SK-N-DZ (cell line): ENCODE measurements around the gene AGPAT2.
A peak's percentile ranks its signal among the peaks of the same experiment; 100 is the strongest.

ENCODE experiments used
- DNase-seq: peaks from one replicate; pipeline ENCODE4 v3.0.0-alpha.2; 2015; ENCODE audit warnings: low spot score

AGPAT2 gene

GRCh38 chr9:136673975-136674785 lies 13.1 kb downstream of the AGPAT2 start:
- DNase-seq: no peak

GRCh38 chr9:136673088-136673974 lies 13.9 kb downstream of the AGPAT2 start:
- no peak for DNase-seq

- DNase-seq: no peak
Measured at GRCh38 chr9:136672431-136673087, 14.7 kb downstream of the AGPAT2 start.

GRCh38 chr9:136671646-136672430 lies 15.4 kb downstream of the AGPAT2 start:
- peak; percentile 56 for DNase-seq

- no peak for DNase-seq
Measured at GRCh38 chr9:136671254-136671614, 16.0 kb downstream of the AGPAT2 start.

- DNase-seq: no peak
Measured at GRCh38 chr9:136670576-136671253, 16.5 kb downstream of the AGPAT2 start.

DNA sequence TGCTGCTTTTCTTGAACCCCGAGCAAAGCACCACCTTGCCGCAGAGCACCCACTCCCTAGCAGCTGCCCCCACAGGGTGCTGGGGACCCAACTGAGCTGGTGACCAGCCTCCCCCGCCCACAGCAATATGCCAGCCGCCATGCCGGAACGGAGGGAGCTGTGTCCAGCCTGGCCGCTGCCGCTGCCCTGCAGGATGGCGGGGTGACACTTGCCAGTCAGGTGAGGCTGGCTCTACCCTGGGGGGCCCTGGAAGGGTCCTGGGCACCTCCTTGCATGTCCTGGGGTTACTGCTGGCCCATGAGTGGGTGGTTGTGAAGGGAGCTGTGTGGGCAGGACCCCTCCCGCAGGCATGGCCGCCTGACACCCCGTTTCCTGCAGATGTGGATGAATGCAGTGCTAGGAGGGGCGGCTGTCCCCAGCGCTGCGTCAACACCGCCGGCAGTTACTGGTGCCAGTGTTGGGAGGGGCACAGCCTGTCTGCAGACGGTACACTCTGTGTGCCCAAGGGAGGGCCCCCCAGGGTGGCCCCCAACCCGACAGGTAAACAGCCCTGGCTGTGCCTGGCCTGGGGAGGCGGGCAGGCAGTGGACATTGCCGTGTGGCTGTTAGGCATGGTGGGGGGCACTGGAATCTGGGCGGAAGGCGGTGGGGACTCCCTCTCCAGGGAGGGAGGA lies 17.3 kb downstream of the AGPAT2 start:
- no peak for DNase-seq

DNA sequence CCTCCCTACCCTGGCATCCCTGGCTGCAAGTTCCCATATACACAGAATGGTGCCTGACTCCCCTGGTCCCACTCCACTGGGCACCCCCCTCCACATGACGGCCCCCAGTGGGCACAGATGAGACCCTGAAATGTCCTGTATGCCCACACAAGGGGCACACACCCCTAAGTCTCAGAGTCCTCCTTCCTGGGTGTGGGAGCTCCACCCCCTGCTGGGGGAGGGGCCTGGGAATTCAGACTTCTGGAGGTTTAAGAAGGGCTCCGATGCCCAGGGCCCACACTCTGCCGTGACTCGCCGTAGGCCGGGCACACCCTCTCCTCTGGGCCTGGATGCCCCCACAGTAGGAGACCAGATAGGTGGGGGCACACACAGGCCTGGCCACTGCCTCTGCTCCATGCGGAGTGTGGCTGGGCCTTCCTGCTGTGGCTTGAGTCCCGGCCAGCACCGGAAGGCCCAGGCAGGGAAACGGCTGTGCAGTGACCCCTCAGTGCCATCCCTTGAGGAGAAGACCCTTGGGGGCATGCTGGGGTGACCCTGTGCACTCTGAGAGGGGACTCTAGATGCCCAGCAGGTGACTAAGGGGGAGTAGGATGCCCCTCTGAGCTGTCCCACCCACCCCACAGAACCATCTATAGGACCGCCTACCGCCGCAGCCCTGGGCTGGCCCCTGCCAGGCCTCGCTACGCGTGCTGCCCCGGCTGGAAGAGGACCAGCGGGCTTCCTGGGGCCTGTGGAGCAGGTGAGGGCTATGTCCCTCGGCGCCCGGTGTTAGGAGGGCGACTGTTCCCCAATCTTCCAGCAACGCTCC lies 18.1 kb downstream of the AGPAT2 start:
- no peak for DNase-seq

GRCh38 chr9:136667940-136668760 lies 19.1 kb downstream of the AGPAT2 start:
- no peak for DNase-seq

GRCh38 chr9:136667214-136667939 lies 19.9 kb downstream of the AGPAT2 start:
- DNase-seq: no peak

DNA sequence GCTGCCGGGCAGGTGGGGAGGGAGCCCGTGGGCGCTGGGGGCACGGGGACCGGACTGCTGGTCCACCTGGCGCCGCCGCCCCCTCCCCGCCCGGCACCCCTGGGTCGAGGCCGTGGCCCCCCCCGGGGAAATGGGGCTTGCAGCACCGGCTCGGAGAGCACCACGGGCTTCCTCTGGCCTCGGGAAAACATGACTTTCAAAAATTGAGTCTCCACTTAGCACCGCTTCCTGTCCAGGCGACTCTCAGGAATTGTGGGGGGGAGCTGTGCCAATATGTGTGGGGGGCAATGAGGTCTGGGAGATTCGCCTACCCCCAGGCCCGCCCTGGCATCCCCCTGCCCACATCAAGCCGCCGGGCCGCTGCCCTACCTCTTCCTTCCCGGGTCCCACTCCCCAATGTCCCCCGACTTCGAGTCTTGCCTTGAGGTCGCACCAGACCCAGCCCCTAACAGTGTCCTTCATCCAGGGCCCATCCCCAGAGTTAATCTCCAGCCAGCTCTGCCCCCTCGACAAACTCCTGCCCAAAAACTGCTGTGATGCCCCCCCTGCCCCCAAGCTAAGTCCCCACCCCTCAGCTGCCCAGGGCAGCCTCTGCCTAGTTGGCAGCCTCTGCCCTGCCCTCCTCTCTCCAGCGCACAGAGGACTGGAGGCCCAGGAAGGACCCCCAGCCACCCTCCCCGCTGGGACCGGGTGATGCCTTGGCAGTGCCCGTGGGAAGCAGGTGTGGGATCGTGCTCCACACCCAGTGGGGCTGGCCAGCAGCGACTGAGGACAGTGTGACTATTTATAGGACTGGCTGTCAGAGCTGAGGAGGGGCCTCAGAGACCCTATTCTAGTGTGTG lies 20.7 kb downstream of the AGPAT2 start:
- DNase-seq: no peak

DNA sequence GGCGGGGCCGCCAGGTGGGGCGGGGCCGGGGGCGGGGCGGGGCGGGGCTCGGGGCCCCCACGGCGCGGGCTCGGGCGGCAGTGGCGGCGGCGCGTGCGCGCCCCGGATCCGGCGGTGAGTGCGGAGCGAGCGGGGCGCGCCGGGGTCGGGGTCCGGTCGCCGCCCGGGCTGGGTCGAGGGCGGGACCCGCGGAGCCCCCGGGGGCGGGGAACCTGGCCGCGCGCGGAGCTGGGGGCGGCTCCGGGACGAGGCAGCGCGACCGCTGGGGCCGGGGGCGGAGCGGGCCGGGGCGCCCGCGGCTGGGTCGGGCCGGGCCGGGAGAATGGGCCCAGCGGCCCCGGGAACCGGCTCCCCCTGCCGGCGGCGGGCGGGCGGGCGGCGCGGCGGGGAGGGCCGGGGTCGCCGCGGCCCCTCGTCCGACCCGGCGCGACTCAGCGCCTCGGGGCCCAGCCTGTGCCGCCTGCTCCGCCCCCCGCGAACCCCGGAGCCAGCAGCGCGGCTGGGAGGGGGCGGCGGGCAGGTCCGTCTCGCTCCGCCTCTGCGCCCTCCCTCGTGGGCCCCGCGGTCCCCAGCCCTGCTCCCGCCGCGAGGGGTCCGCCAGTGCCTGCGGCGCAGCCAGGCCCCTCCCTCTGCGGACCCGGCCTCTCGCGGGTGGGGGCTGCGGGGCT lies 21.4 kb downstream of the AGPAT2 start:
- DNase-seq: no peak

DNA sequence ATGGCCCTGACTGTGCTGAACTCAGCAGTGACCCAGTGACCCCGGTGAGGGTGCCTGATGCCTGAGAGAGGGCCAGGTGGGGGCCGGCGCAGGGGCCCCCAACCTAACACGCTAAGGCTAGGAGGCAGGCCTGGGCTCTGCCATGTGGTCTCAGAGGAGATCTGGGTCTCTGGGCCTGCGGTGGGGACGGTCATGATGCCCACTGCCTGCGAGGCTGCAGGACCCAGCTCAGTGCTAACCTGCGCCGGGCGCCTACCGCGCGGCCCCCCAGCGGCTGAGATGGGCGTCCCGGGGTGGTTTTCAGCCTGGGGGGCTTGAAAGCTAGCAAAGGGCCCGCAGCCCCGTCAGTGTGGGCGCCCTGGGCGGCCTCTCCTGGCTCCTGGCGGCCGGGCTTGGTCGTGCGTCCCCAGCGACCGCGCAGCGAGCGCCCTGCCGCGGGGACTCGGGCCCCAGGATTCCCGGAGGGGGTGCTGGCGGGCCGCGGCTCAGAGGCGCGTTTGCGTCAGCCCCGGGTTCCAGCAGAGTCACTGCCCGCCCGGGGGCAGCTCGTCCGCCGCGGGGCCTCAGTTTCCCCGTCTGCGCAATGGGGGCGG lies 22.1 kb downstream of the AGPAT2 start:
- DNase-seq: no peak

GRCh38 chr9:136664000-136664915 lies 23.0 kb downstream of the AGPAT2 start:
- DNase-seq: no peak
